Fibroblast of lung (primary cell): ENCODE data around the gene ZNF423.

Source experiments
- EZH2 ChIP-seq: IDR thresholded peaks from 2 replicates; pipeline ENCODE4 v1.5.1; 2012; ENCODE audit warnings: low read length, control low read depth, mild to moderate bottlenecking; ENCODE audit errors: missing control alignments
- TF ChIP-seq, protein P1 (sequence below), 2 donors: IDR thresholded peaks in 1 of 2; conservative IDR thresholded peaks in 1 of 2; 1 replicate in 1 of 2; 2 replicates in 1 of 2; pipeline ENCODE4 v1.5.1; 2011 to 2012; ENCODE audit warnings: low read length in 2 of 2, control low read depth in 1 of 2, inconsistent platforms in 1 of 2, low read depth in 1 of 2, mild to moderate bottlenecking in 1 of 2

DNA sequence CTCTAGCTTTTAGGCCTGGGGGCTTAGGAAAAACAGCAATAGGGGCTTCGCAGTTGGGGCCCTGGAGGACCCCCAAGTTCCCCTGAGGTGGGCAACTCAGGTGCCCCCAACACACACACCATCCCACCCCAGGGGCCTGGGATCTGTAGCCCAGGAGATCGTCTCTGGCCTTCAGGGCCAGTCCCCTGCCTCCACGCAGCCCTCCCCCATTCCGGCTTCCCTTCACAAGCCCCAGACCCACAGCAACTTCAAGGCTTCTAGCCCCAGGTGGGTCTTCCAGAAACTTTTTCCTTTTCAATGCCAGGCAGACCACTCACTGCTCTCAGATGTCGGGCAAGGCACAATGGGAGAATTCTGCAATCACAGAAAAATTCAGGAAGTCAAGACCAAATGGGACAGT is 402.9 kb downstream of the ZNF423 start:
- TF ChIP-seq, protein P1, sequence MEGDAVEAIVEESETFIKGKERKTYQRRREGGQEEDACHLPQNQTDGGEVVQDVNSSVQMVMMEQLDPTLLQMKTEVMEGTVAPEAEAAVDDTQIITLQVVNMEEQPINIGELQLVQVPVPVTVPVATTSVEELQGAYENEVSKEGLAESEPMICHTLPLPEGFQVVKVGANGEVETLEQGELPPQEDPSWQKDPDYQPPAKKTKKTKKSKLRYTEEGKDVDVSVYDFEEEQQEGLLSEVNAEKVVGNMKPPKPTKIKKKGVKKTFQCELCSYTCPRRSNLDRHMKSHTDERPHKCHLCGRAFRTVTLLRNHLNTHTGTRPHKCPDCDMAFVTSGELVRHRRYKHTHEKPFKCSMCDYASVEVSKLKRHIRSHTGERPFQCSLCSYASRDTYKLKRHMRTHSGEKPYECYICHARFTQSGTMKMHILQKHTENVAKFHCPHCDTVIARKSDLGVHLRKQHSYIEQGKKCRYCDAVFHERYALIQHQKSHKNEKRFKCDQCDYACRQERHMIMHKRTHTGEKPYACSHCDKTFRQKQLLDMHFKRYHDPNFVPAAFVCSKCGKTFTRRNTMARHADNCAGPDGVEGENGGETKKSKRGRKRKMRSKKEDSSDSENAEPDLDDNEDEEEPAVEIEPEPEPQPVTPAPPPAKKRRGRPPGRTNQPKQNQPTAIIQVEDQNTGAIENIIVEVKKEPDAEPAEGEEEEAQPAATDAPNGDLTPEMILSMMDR (conservative IDR thresholded peaks at IDR 0.05 in 1 of 2, IDR thresholded peaks at IDR 0.05 in 1 of 2; ENCODE audit: low read depth in 1 of 2, low read length in 2 of 2), result no peak
- TF ChIP-seq EZH2, result no peak
